HG03520 (cell line): ENCODE data around the gene PLXNA4.

ENCODE experiments used
- ATAC-seq: cut with Tn5 transposase; IDR thresholded peaks from one replicate; pipeline ENCODE4 v1.9.1; 2021; ENCODE audit warnings: mild to moderate bottlenecking, moderate library complexity; ENCODE audit not compliant: unreplicated experiment

PLXNA4 gene

GRCh38 chr7:132286836-132287235, 289.4 kb downstream of the PLXNA4 start:
- ATAC-seq = no peak

- ATAC-seq = no peak
Measured at GRCh38 chr7:132280335-132280734, 295.9 kb downstream of the PLXNA4 start.

- ATAC-seq = no peak
Measured at GRCh38 chr7:132279718-132280117, 296.6 kb downstream of the PLXNA4 start.

GRCh38 chr7:132276976-132277725, 299.1 kb downstream of the PLXNA4 start:
- no peak for ATAC-seq

GRCh38 chr7:132276234-132276630, 300.0 kb downstream of the PLXNA4 start:
- ATAC-seq = no peak

GRCh38 chr7:132275416-132276233, 300.6 kb downstream of the PLXNA4 start:
- ATAC-seq = no peak

GRCh38 chr7:132272763-132273371, 303.4 kb downstream of the PLXNA4 start:
- ATAC-seq = no peak

- ATAC-seq = no peak
Measured at GRCh38 chr7:132270517-132270916, 305.8 kb downstream of the PLXNA4 start.

GRCh38 chr7:132269718-132270117, 306.6 kb downstream of the PLXNA4 start:
- ATAC-seq = no peak

- ATAC-seq = no peak
Measured at GRCh38 chr7:132263151-132263550, 313.1 kb downstream of the PLXNA4 start.

- no peak for ATAC-seq
Measured at GRCh38 chr7:132262160-132262470, 314.2 kb downstream of the PLXNA4 start.

GRCh38 chr7:132261327-132262159, 314.7 kb downstream of the PLXNA4 start:
- ATAC-seq = no peak

- no peak for ATAC-seq
Measured at GRCh38 chr7:132258231-132258630, 318.0 kb downstream of the PLXNA4 start.

- ATAC-seq = no peak
Measured at GRCh38 chr7:132257253-132257652, 319.0 kb downstream of the PLXNA4 start.

GRCh38 chr7:132256721-132257212, 319.5 kb downstream of the PLXNA4 start:
- no peak for ATAC-seq

GRCh38 chr7:132255898-132256297, 320.4 kb downstream of the PLXNA4 start:
- ATAC-seq = no peak

GRCh38 chr7:132255115-132255797, 321.0 kb downstream of the PLXNA4 start:
- ATAC-seq = no peak

GRCh38 chr7:132254455-132254854, 321.8 kb downstream of the PLXNA4 start:
- no peak for ATAC-seq

GRCh38 chr7:132252793-132253100, 323.5 kb downstream of the PLXNA4 start:
- no peak for ATAC-seq

- ATAC-seq = no peak
Measured at GRCh38 chr7:132251327-132251659, 325.0 kb downstream of the PLXNA4 start.
